NCI-H748 (cell line): ENCODE data around the gene EYA4.

Experiments
- DNase-seq: peaks from one replicate; lab custom pipeline; 2025; ENCODE audit not compliant: unreplicated experiment; lab: John Stamatoyannopoulos, UW

EYA4 gene

DNA sequence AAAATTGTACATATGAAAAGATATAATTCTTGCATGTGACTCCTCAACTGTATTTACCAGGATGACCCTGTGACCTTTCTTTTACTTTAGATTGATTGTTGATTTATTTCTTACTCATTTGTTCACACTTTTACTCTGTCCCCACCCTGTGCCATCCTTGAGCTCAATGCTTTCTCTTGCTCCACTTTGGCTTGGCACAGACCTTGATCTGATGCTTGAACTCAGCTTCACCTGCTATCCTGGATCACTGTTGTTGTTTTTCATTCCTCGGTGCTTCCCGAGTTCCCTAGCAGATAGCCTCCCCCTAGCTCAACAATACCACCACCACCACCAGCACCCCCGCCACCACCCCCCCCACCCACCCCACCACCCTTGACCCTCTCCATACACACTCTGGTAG lies 102.1 kb downstream of the EYA4 start:
- DNase-seq: no peak

DNA sequence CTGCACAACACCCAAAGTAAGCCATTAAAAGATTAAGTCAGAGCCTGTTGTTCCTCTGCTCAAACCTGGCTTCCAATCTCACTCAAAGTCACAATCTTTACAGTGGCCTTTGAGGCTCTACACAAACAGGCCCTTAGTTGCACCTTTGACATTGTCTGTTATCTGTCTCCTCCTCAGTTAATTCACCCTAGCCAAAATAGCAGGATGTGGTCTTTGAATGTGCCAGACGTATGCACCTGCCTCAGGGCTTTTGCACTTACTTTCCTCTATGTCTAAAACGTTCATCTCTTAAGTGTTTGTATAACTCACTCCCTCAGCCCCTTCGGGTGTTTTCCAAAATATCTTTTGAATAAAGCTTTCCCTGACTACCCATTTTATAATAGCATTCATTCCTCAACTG lies 107.7 kb downstream of the EYA4 start:
- DNase-seq: no peak

DNA sequence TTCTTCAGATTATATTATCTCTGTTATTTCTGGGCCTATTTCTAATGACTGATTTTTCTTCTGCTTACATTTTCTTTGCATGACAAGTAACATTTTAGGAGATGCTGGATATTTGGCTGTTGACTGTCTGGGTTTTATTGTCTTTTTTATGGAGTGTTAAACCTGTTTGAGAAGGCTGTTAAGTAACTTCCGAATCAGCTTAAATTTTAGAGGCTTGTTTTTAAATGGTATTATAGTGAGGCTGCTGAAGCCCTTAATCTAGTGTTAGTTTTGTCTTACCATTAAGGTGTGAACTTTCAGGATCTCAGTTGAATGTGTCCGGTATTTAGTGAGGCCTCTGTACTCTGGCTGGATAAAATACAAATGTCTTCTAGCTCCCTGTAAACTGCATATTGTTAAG lies 109.8 kb downstream of the EYA4 start:
- DNase-seq: no peak

DNA sequence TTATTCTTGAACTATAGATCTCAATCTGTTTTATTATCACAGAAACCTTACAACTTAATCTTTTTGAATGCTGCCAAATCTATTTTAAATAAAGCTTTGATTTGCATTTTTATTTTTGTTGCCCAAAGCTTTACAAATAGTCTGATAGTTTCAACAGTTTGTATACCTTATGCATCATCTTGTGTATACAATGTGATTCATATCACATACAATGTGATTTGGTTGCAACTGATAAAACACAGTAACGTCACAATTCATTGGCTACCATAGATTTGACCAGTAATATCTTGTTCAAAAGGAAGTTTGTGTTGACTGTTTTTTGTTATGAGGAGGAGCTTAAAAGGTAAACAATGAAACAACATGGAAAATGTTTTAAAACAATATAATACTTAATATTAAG lies 110.9 kb downstream of the EYA4 start:
- no peak for DNase-seq

DNA sequence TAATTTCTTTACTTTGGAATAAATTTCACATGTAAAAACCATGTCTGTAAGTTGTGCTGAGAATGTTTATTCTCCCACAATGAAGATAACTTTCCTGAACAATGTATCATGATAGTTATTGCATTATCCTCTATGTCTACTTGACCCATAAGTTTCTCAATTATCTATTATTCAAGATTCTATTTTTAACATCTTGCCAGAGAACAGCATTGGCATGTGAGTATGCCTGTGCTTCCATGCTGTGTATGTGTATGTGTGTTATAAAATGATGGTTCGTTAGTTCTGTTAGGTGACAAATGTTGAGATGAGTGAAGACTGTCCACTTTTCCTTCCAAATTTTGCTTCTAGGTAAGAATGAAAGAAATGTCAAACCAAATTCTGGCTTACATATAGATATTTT lies 111.9 kb downstream of the EYA4 start:
- DNase-seq: no peak

DNA sequence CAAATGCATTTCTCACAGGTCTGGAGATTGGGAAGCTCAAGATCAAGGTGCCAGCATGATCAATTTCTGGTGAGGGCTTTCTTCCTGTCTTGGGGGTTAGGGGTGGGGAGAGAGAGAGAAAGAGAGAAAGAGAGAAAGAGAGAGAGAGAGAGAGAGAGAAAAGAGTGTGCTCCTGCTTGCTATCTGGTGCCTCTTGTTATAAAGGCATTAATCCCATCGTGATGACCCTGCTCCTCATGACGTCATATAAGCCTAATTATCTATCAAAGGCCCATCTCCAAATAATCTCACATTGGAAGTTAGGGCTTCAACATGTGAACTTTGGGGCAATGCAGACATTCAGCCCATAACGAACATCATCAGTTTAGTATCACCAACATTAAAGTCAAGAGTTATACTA lies 114.8 kb downstream of the EYA4 start:
- no peak for DNase-seq

DNA sequence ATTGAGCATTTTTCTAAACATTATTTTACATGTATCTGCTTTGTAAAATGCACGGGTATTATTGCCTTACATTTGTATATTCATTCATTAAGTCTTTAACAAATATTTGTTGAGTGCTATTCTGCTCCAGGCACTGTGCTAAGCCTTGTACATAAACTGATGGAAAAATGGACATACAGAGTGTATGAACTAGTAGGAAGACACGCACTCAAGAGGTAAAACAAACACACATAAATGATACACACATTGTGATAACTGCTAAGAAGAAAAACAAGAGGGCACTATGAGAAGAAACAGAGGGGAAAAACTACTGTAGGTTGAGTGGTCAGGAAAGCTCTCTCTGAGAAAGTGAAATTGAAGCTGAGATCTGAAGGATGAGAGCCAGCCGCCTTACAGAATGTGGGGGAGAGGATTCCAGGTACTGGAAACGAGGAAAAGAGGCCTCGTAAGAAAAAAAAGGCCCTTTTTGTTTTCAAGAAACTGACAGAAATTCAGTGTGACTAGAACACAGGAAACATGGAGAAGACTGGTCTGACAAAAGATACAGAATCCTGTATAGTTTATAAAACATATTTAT lies 117.5 kb downstream of the EYA4 start:
- peak; percentile 83 for DNase-seq

DNA sequence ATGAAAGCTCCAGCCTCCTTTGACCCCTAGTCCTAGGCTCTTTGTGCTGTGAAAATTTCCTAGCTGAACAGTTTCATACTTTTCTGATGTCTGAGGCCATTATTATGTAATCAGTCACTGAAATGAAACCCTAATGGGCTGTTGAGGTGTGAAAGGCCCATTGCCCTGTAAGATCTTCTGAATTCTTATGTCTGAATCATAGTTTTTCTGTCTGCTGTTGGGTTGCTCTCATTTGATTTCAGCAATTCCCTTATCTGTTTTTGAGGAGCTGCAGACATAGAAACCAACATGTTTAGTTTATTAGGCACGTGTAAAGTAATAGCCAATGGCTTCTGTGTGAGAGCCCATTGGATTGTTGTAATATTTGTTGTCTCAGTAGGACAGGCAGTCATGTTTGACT lies 118.1 kb downstream of the EYA4 start:
- DNase-seq: peak; percentile 23

DNA sequence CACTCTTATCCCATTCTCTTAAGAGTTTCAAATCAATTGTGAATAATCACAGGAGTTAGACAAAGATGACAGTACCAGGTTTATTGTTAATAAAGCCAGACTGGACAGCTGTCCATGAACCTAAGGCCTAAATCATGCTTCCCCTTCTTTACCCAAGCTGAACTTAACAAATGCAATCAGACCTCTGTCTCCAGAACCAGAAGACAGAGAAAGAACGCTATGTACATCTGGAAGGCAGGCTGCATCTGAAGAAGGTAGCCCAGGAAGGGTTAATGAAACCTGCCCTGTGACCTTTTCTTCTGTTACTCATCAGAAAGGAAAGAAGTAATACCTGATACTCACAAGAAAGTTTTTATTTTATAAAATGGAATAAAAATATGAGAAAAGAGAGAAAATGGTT lies 118.6 kb downstream of the EYA4 start:
- DNase-seq: no peak

DNA sequence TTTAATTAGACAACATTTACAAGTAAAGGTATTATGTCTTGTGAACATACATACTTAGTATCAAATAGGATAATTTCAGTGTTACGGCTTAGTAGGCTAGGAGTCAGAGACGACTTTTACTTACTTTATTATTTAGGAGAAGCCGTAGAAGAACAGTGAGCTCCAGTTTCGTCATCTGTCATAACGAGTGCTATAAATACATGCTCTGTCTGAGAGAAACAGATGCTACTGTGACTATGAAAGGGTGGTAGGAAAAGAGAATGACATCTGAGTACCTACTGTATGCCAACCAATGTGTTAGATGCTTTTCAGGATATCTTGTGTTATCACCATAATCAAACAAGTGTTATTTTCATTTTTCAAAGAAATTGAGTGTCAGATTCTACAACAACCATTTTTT lies 119.0 kb downstream of the EYA4 start:
- DNase-seq: no peak

DNA sequence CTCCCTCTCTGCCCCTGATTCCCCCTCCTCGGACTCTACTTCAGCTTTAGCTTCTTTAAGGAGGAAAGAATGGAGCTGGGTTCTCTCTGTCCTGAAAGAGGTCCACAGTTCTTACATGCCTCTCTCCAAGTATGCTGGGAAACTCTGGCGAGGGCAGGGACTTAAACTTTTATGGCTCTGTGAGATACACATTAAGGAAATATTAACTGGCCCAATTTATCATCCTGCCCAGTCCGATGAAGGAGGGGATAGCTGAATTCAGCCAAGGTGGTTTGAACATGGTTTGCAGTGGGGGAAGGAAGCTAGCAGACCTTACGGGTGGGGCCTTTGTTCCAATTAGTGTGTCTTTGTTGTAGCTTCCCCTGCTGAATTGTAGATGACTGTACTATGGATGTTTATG lies 121.7 kb downstream of the EYA4 start:
- DNase-seq: no peak

DNA sequence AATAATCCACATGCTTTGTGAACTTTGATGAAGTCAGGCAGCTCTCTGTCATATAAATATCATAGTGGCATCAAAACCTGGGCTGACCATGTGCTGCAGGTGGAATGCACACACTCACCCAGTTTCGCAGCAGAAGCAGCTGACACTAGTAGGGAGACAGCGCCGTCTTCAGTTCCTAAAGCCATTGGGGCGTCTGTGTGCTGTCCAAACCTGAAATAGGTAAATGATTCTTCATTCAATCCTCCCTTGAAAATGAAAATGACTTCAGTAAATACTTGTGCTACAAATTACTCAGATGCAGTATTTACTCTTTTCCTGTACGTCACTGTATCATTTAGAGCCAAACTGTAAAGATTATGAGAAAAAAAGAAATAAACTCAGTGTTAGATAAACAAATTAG lies 127.5 kb downstream of the EYA4 start:
- peak; percentile 78 for DNase-seq

DNA sequence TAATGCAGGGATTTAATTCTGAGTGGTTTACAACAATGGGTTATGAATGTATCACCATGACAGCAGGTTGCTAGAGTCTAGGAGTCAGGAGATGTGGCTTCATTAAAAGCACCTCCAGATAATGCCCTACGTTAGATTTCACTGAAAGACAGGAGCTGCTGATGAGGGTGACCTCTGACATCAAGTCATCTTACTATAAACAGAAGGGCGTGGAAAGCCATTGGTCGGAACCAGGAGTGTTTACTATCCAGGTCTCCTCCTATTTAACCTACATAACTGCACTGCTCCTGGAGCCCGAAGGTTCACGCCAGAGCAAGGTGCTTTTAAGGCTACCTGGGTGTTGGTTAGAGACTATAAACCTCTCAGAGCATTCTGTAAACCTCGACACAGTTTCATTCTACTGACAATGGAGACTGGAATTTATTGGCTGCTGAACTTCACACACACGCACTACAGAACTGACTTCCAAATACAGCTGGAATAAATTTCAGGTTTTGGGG lies 128.7 kb downstream of the EYA4 start:
- DNase-seq: peak; percentile 46

DNA sequence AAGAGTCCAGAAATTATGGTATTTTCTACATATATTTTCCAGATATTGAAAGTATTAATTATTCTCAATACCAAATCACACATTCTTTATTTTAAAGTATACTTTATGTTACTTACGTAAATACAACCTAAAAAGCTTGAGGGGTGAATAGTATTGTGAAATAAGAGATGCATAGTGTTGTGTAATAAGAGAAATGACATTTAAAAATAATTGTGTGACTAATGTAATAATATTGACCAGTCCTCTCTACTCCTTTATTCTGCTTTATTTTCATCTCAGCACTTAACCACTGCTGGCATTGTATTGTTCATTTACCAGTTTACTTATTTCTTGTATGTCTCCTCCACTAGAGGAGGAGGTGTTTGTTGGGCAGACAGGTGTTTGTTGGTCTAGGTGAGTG lies 135.6 kb downstream of the EYA4 start:
- no peak for DNase-seq

DNA sequence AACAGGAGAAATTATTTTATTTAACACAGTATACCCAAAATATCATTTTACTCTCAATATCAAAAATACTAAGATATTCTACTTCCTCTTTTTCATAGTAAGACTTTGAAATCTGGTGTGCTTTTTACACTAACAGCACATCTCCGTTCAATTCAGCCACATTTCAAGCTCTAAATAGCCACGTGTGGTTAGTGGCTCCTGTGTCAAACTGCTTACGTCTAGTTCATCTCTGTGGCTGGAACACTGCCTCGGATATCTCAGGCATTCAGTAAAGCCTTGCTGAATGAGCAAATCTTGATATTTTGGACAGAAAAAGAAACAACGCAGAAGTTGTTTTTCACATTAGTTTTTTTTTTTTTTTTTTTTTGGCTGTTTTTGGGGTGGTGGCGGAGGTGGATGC lies 136.1 kb downstream of the EYA4 start:
- DNase-seq: no peak

DNA sequence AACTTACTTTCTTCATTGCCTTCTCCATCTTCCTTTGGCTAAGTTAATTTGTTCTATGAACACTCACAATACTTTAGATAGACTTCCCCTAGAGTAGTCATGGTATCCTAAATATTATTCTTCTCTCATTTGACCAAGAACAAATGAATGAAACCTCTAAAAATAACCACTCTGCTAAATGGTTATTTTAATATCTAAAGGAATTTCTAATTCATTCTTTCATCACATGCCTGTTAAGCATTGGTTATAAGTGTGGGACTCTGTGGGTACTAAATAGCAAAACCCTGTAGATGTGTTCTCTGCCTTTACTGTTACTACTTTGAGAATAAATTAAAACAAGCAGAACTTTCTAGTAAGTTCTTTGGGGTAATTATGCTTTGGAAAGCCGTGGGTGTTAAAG lies 138.9 kb downstream of the EYA4 start:
- DNase-seq: no peak

DNA sequence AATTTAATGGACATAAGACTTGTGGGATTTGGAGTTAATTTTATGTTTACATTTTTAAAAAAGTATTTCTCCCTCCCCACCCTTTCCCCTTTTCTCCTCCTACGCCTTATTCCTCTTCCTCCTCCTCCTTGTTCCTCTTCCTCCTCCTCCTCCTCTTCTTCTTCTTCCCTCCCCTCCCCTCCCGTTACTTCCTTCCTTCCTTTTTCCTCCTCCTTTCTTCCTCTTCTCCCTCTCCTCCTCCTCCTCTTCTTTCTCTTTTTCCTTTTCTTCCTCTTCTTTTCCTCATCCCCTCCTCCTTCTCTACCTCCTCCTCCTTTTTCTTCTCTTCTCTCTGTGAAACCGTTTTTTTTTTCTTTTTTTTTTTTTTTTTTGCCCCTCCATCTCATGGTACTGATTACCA lies 139.6 kb downstream of the EYA4 start:
- DNase-seq: no peak

DNA sequence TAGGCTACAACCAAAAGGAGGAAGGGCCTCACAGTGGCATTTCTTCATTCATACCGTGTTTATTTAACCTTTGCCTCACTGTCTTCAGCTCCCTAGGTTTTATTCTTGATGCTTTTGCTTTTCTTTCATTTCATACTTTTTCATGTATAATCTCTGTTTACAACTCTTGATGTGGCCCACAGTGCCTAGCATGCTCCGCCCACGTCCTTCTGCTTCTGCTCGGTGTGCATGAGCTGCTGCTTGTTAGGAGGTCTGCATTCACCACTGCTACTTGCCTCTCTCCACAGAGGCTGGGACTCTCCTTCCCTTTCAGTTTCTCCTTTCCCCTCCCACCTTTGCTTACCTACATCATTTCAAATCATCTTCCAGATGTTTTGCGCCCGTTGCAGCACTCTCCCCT lies 147.6 kb downstream of the EYA4 start:
- no peak for DNase-seq

DNA sequence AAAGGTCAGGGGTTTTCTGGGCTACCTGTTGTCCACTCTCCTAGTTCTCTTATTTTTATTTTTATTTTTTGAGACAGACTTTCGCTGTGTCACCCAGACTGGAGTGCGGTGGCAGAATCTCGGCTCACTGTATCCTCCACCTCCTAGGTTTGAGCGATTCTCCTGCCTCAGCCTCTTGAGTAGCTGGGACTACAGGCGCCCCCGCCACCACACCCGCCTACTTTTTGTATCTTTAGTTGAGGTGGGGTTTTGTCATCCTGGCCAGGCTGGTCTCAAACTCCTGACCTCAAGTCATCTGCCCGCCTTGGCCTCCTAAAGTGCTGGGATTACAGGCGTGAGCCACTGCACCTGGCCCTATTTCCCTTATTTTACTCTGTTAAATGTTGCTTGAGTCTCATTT lies 149.0 kb downstream of the EYA4 start:
- DNase-seq: no peak

DNA sequence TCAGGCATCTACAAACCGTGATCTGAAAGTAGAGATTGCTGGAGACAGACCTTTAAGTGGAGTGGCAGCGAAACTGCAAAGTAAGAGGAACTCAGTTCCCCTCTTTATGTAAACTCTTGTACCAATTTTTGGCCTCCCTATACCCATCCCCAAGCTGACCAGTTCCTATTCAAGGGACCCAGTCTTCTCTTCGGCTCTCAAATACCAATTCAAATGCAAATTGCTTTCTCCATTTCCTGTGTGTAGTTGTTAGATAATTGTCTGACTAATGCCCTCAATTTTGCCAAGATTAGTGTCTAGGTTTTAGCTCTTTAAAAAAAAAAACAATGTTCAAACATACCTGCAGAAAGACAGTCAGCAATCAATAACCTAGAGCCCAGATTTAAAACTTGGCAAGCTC lies 150.9 kb downstream of the EYA4 start:
- DNase-seq: peak; percentile 77

DNA sequence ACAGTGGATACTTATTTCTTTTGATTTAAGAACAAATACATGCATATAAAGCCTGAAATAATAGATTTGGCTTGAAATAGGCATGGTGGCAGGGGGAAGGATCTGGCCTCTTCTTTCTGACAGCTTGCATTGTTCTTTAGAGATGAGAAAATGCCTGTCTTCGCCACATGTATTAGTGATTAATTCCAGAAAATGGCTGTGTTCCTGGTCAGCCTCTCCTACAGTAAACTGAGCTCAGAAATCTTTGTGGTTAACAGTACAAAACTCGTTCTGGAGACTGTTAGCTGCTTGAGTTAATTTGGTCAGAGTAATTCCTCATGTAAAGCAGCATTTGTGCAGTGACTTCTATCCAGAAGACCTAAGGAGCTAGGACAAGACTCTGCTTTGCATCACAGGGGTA lies 151.5 kb downstream of the EYA4 start:
- DNase-seq: no peak

DNA sequence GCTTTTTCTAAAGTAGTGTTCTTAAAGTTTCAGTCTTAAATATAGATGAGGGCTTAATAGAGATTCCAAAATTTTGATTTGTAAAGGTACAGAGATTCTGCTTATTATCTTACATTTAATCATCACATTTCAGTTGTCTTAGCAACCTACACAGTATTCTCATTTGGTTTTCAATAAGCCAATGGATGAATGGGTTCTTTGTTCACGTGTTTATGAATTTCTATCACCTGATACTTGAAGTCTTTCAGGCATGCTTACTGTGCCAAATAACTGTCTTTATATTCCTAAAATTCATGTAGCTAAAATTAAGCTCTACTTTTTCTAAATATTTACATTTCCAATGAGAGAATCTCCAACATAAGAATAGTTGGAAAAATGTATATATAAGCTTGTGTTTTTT lies 152.7 kb downstream of the EYA4 start:
- peak; percentile 31 for DNase-seq

DNA sequence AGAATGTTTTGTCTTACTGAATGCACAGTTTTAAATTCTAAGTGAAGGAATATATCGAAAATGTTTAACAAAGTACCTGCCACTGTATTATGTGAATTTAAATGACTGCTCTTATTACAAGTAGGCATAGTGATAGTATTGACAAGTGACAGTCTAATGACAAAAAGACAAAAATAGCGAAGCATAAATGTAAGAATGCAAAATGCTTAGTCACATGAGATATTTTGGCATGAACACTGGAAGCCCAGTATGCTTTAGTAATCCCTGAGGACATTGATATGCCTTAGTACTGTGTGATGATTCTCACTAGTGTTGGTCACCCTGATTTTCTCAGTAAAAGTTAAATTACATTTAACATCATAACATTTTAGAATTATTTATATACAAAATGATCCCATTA lies 153.5 kb downstream of the EYA4 start:
- DNase-seq: no peak
